Stimulated activated CD4-positive, alpha-beta T cell treated with anti-CD3 and anti-CD28 coated beads, Interleukin-12 subunit alpha, Interleukin-12 subunit beta, amount 100 ng/mL, for 24 hours (primary cell): ENCODE results near the gene MYL5.

ENCODE experiments used
- DNase-seq, 2 experiments: peaks; one replicate each; pipeline ENCODE4 v3.0.0-alpha.2; 2020; ENCODE audit warnings: low read depth in 2 of 2

Gene MYL5

GRCh38 chr4:707929-708630 lies 33.7 kb downstream of the MYL5 start:
- DNase-seq: no peak

GRCh38 chr4:708631-708933 lies 34.2 kb downstream of the MYL5 start:
- no peak for DNase-seq

DNA sequence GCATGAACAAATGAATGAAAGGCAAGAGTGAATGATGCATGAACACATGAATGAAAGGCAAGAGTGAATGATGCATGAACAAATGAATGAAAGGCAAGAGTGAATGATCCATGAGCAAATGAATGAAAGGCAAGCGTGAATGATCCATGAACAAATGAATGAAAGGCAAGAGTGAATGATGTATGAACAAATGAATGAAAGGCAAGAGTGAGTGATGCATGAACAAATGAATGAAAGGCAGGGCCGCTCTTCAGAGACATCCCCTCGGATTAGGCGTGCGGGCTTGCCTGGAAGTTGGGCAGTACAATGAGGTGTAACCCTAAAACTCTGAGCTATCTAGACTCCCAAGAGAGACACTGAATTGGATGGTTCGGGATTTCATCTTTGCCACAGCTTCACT lies 35.0 kb downstream of the MYL5 start:
- DNase-seq: no peak

DNA sequence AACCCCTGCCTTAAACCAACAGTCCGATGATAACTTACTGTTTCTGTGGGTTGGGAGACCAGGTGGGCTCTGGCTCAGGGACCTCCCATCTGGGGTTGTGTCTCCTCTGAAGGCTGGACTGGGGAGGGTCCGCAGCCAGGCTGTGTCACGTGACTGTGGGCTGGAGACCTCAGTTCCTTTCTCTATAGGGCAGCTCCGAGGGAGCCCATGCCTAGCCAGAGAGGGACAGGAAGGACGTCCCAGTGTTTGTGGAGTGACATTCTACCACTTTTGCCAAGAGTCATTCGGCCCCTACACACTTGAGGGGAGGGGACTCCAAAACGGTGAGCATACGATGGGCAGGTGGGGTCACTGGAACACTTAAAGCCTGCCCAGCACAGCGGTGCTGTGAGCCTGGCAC lies 35.8 kb downstream of the MYL5 start:
- no peak for DNase-seq

DNA sequence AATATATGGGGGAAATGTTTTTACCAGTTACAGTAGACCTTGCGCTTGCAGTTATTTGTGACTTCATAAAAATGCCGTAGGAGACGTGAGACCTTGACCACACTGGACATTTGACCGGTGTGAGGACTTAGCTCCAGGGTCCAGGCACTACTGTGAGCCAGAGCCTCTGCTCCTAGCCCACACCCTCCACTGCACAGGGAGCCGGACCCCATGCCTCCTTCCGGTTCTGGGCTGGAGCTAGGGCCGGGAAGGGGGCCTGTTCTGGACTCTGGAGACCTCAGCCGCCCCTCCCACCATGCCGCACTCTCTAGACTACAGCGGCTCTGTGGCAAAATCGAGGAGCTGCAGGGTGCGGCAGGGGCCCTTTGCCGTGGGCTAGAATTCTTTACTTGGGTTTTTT lies 36.6 kb downstream of the MYL5 start:
- DNase-seq: no peak

- no peak for DNase-seq
Observed at GRCh38 chr4:712093-712492, 37.8 kb downstream of the MYL5 start.

DNA sequence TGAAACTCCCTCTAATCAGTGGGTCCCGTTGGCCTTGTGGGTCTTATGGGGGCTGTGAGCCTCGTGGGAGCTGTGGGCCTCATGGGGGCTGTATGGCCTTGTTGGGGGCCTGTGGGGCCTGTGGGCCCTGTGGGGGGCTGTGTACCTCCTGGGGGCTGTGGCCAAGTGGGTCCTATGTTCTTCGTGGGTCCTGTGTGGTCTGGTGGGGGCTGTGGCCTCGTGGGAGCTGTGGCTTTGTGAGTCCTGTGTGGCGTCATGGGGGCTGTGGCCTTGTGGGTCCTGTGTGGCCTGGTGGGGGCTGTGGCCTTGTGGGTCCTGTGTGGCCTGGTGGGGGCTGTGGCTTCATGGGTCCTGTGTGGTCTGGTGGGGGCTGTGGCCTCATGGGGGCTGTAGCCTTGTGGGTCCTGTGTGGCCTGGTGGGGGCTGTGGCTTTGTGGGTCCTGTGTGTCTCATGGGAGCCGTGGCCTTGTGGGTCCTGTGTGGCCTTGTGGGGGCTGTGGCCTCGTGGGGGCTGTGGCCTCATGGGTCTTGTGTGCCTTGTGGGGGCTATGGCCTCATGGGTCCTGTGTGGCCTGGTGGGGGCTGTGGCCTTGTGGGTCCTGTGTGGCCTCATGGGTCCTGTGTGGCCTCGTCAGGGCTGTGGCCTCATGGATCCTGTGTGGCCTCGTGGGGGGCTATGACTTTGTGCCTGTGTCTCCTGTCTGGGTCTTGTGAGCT lies 38.7 kb downstream of the MYL5 start:
- DNase-seq: no peak

GRCh38 chr4:714087-714486 lies 39.7 kb downstream of the MYL5 start:
- DNase-seq: no peak

DNA sequence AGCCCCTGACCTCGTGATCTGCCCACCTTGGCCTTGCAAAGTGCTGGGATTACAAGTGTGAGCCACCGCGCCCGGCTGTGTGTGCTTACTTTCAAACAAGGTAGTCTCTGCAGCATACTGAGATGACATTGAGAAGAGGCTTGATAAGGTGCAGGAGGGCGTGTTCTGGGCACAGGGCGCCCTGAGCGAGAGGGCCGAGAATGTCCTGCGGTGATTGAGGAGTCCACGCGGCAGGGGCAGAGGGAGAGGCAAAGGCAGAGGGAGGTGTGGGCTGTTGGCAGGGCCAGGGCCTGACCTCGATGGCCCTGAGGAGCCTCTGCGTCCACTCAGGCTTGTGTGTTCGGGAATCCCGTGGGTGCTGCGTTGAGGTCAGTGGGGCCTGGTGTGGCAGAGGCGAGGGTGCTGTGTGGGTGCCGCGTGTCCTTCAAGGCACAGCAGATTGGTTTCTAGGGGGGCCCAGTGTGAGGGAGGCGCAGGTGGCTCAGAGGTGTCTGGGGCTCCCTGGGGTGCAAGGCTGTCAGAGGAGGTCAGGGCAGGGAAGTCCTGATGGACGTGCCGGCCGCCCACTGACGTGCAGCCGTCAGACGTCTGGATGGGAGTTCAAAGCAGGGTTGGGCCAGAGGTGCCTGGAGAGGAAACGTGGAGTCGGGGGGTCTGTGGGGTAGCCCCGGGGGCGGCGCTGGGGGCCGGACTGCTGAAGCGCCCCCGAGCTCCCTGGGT lies 43.4 kb downstream of the MYL5 start:
- DNase-seq: no peak

- no peak for DNase-seq
Observed at GRCh38 chr4:718460-718859, 44.1 kb downstream of the MYL5 start.

DNA sequence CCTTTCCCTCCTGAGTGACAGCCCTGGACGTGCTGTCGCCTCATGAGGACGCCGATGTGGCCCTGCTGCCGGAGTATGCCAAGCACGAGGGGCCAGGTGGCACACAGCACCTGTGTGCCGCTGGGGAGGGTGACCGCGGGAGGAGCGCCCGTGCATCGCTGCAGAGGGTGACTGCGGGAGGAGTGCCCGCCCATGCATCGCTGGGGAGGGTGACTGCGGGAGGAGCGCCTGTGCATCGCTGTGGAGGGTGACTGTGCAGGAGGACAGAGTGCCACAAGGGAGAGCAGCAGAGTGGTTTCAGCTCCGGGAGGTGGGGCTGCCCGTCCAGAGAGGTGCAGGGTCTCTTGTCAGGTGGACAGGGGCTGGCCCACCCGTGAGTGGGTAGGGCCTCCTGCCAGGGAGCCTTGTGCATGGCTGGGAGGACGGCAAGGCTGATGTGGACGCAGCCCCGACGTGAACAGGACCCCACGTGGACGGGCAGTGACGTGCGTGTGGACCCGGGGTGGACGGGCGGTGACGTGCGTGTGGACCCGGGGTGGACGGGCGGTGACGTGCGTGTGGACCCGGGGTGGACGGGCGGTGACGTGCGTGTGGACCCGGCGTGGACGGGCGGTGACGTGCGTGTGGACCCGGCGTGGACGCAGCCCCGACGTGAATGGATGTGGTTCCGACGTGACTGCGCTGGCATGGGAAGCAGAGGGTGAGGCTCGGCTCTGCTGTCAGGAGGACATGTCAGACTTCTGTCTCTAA lies 45.9 kb downstream of the MYL5 start:
- no peak for DNase-seq

DNA sequence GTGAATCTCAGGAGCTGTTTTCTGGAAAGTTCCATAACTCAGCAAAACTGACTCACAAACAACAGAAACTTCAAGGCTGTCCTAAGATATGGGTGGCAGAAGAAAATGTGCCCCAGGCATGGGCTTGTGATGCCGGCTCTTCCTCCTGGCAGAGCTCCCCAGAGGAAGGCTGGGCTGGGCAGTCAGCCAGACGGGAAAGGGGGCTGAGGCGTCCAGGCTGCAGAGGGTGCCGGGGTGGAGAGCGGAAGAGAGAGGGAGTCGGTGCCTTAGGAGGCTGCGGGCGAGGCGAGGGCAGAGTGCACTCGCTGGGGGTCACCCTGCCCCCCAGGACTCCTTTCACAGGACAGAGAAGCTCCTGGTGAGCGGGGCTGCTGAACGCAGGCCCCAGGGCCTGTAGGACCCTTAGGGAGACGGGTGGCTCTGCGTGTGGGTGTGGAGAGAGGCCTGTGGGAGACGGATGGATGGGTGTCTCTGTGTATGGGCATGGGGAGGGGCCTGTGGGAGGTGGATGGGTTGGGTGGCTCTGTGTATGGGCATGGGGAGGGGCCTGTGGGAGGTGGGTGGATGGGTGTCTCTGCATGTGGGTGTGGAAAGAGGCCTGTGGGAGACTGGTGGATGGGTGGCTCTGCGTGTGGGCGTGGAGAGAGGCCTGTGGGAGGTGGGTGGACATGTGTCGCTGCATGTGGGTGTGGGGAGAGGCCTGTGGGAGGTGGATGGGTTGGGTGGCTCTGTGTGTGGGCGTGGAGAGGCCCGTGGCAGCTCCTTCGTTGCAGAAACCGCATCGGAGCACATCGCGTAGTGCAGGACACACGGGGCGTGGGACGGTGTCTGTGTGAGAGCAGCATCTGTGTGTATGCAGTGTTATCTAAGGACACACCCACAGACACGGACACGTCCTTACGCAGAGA lies 47.2 kb downstream of the MYL5 start:
- no peak for DNase-seq

- no peak for DNase-seq
Observed at GRCh38 chr4:722169-722725, 47.9 kb downstream of the MYL5 start.

DNA sequence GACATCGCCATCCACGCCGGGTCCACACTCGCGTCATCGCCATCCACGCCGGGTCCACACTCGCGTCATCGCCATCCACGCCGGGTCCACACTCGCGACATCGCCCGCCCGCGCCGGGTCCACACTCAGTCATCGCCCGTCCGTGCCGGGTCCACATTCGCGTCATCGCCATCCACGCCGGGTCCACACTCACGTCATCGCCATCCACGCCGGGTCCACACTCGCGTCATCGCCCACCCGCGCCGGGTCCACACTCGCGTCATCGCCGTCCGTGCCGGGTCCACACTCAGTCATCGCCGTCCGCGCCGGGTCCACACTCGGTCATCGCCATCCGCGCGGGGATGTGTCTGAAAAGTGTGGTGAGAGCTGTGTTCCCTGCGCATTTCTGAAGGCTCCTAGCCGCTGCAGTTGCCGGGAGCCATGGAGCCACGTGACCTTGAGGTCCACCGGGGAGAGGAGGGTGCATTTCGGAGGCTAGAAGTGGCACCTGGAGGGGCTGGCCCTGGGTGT lies 48.6 kb downstream of the MYL5 start:
- DNase-seq: no peak

DNA sequence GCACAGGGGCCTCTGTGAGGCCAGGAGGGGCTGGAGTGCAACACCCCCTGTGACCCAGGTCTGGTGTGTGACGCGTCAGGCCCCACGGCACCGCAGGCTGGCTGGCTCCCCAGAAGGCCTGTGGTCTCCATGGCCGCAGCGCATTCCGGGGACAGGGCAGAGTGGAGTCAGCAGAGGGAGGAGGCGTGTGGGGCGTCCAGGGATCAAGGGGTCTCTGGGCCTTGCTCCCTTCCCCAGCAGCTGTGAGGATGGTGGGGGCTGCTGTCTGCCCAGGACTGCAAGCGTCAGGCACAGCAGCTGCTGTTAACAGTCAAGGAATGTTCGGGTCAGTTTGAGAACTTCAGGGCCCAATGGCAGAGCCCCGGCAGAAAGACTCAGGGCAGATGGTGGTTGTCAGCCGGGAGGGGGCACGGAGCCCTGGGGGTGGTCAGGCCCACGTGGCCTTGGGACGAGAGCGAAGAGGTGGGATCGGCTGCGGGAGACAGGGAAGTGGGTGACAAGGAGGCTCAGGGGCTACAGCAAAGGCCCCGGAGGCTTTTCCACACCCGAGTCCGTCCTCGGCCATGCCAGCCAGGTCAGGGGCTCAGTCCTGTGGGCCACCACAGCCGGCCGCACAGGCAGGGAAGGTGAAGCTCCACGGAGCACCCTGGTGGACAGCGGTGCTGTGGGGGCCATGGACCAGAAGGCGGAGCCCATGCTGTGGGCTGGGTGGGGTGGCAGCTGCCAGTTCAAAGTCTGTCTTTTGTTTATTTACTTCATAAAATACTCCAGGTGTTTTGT lies 49.6 kb downstream of the MYL5 start:
- no peak for DNase-seq

DNA sequence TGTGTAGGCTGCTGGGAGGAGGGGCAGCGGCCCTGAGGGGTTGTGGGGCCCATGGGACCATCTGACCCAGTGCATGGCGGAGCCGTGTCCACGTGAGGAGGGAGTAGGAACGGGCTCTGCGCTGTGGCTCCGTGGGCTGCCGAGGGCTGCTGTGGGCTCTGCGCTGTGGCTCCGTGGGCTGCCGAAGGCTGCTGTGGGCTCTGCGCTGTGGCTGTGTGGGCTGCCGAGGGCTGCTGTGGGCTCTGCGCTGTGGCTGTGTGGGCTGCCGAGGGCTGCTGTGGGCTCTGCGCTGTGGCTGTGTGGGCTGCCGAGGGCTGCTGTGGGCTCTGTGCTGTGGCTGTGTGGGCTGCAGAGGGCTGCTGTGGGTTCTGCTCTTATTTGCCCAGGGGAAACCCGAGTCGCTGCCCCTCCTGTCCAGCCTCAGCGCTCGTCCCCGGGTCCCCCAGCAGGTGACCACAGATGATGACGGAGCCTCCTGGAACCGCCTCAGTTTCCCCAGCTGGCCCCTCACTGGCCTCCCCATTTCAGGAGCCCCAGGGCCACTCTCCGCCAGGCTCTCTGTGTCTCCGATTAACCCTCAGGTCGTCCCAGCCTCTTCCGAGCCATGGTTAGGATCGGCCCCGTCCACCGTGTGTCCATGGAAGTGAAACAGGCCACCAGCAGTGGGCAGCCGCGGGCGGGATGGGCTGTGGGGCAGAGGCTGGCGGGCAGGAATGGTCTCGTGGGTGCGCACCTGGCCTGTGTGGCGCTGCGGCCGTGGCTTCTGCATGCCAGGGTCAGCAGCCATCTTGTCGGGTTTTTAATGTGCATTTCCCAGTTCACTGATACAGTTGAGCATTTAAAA lies 51.3 kb downstream of the MYL5 start:
- DNase-seq: no peak

DNA sequence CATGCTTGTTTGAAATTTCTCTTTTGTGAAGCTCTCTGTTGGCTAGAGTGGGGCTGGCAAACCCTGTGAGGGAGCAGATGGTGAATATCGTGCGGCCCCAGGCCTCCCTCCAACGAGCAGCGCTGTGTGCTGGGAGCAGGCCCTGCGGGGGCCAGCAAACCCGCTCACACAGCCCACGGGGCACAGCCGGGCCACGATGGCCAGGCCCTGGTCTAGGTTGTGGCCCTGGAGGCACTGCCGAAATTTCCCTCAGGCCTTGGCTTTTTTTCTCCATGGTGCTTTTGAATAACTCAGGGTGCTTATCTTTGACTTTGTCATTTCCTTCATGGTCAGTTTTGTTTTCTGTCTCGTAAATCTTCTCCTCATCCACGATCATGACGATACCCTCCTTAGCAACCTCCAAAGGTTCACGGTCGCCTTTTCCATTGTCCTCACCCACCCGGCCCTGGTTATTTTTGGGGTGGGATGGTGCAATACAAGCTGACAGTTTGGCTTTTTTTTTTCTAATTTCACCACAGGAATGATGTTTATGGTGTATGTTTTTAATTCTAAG lies 52.0 kb downstream of the MYL5 start:
- DNase-seq: no peak

DNA sequence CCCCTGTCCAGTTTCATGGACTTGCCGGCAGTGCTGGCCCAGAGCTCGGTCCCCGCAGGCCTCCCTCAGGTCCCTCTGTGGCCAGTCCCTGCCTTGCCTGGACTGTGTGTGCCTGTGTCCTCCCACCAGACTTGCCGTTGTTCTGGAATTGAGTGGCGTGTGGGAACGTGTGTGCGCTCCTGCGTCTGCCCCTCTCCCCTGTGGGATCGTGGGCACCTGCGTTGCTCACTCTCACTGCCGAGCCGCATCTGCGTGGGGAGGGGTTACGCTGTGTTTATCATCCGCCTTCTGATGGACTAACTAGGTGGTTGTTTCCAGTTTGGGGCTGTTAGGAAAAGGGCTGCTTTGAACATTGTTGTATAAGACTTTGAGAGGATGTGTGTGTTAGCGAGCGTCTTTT lies 52.5 kb downstream of the MYL5 start:
- no peak for DNase-seq

DNA sequence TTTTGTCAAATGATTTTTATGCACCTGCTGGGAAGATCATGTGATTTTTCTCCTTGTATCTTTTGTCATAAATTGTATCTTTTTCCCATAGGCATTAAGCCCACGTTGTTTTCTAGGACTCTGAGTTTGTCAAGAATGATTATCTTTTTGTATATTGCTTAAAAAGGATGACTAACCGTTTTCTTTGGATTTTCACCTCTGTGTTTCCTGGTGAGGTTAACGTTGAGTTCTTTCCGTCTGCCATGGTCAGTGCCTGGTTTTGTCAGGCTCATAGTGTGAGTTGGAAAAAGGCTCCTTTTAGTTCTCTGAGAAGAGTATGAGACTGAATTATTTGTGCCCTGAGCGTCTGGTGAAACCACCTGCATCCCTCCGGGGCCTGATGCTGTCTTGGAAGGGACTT lies 53.2 kb downstream of the MYL5 start:
- DNase-seq: no peak
